NT2/D1 (cell line): ENCODE data around the gene SLC12A1.

Source experiments
- DNase-seq: peaks from one replicate; pipeline ENCODE4 v3.0.0-alpha.2; 2011; ENCODE audit warnings: low read depth, low spot score
- H3K27me3 ChIP-seq: 2 replicates; pipeline ENCODE4 v1.6.0; 2011; ENCODE audit warnings: mild to moderate bottlenecking; ENCODE audit not compliant: insufficient read length, insufficient read depth
- H3K36me3 ChIP-seq: 2 replicates; pipeline ENCODE4 v1.6.1; 2011; ENCODE audit warnings: mild to moderate bottlenecking, low read length, mixed read lengths; ENCODE audit not compliant: insufficient read depth, insufficient read length
- H3K4me1 ChIP-seq: 2 replicates; pipeline ENCODE4 v1.5.1; 2011; ENCODE audit not compliant: insufficient read depth, insufficient read length
- H3K4me3 ChIP-seq: 2 replicates; pipeline ENCODE4 v1.5.1; 2011; ENCODE audit warnings: low read depth; ENCODE audit not compliant: insufficient read length
- H3K9ac ChIP-seq: 2 replicates; pipeline ENCODE4 v1.6.0; 2011; ENCODE audit warnings: low read depth; ENCODE audit not compliant: insufficient read length
- H3K9me3 ChIP-seq: 2 replicates; pipeline ENCODE4 v1.5.1; 2011; ENCODE audit warnings: mild to moderate bottlenecking, low read length; ENCODE audit not compliant: insufficient read depth
- SUZ12 ChIP-seq: IDR thresholded peaks from 2 replicates; pipeline ENCODE4 v1.6.1; 2011; ENCODE audit not compliant: insufficient read length, insufficient read depth; ENCODE audit errors: extremely low read depth
- YY1 ChIP-seq: IDR thresholded peaks from 2 replicates; pipeline ENCODE4 v1.6.1; 2011; ENCODE audit not compliant: insufficient read length, insufficient read depth
- ZNF274 ChIP-seq: IDR thresholded peaks from 2 replicates; pipeline ENCODE4 v1.6.1; 2011; ENCODE audit warnings: mild to moderate bottlenecking, low read depth, low read length

The SLC12A1 gene

GRCh38 chr15:48242015-48242414 is 35.9 kb downstream of the SLC12A1 start:
- Histone ChIP-seq H3K27me3 (no peaks in the 10 kb centered on the region), H3K4me3 (no peak overlapping the region), H3K4me1 (no peaks in the 10 kb centered on the region), H3K9ac (no peak overlapping the region), H3K36me3 (no peaks in the 10 kb centered on the region), H3K9me3 (no peaks in the 10 kb centered on the region)
- no peak for DNase-seq
- TF ChIP-seq SUZ12 (no peak), YY1 (no peak), ZNF274 (no peak)

GRCh38 chr15:48242535-48242934 is 36.4 kb downstream of the SLC12A1 start:
- no peak overlapping the region for H3K4me3 ChIP-seq
- H3K36me3 ChIP-seq = no peaks in the 10 kb centered on the region
- TF ChIP-seq ZNF274 (no peak), YY1 (no peak), SUZ12 (no peak)
- H3K9ac ChIP-seq = no peak overlapping the region
- no peaks in the 10 kb centered on the region for H3K27me3 ChIP-seq
- H3K4me1 ChIP-seq = no peaks in the 10 kb centered on the region
- no peaks in the 10 kb centered on the region for H3K9me3 ChIP-seq
- no peak for DNase-seq

GRCh38 chr15:48244921-48245320 is 38.8 kb downstream of the SLC12A1 start:
- Histone ChIP-seq H3K9ac (no peak overlapping the region), H3K27me3 (no peaks in the 10 kb centered on the region), H3K4me3 (no peak overlapping the region), H3K36me3 (no peaks in the 10 kb centered on the region), H3K9me3 (no peaks in the 10 kb centered on the region), H3K4me1 (no peaks in the 10 kb centered on the region)
- TF ChIP-seq YY1 (no peak), ZNF274 (no peak), SUZ12 (no peak)
- DNase-seq = no peak

- TF ChIP-seq YY1 = no peak
- no peak for TF ChIP-seq SUZ12
- TF ChIP-seq ZNF274 = no peak
- no peak for DNase-seq
- no peak overlapping the region for H3K9ac ChIP-seq
- H3K4me1 ChIP-seq = no peaks in the 10 kb centered on the region
- H3K9me3 ChIP-seq = no peaks in the 10 kb centered on the region
- no peaks in the 10 kb centered on the region for H3K36me3 ChIP-seq
- H3K27me3 ChIP-seq = no peaks in the 10 kb centered on the region
- no peak overlapping the region for H3K4me3 ChIP-seq
Observed at GRCh38 chr15:48248414-48248813, 42.3 kb downstream of the SLC12A1 start.

- Histone ChIP-seq H3K27me3 (no peaks in the 10 kb centered on the region), H3K9ac (no peak overlapping the region), H3K4me1 (no peaks in the 10 kb centered on the region), H3K9me3 (no peaks in the 10 kb centered on the region), H3K36me3 (no peaks in the 10 kb centered on the region), H3K4me3 (no peak overlapping the region)
- peak; percentile 38 for DNase-seq
- TF ChIP-seq YY1 = no peak
- no peak for TF ChIP-seq ZNF274
- TF ChIP-seq SUZ12 = no peak
Observed at GRCh38 chr15:48250640-48251076, 44.6 kb downstream of the SLC12A1 start.

GRCh38 chr15:48253172-48253571 is 47.1 kb downstream of the SLC12A1 start:
- no peak for TF ChIP-seq YY1
- TF ChIP-seq ZNF274 = no peak
- no peak for TF ChIP-seq SUZ12
- no peak overlapping the region for H3K4me3 ChIP-seq
- no peaks in the 10 kb centered on the region for H3K4me1 ChIP-seq
- no peak overlapping the region for H3K9ac ChIP-seq
- H3K36me3 ChIP-seq = no peaks in the 10 kb centered on the region
- peaks cover 9% of the 10 kb centered on the region; the same call in 1 of the 2 replicates for H3K9me3 ChIP-seq
- H3K27me3 ChIP-seq = no peaks in the 10 kb centered on the region
- DNase-seq = no peak

- Histone ChIP-seq H3K27me3 (no peaks in the 10 kb centered on the region), H3K9me3 (no peaks in the 10 kb centered on the region), H3K36me3 (no peaks in the 10 kb centered on the region), H3K9ac (no peak overlapping the region), H3K4me1 (peaks cover 2% of the 10 kb centered on the region), H3K4me3 (no peak overlapping the region)
- TF ChIP-seq SUZ12 (no peak), YY1 (no peak), ZNF274 (no peak)
- DNase-seq = no peak
Observed at GRCh38 chr15:48265135-48265534, 59.0 kb downstream of the SLC12A1 start.
